Calu3 (cell line): ENCODE results near the gene RAB22A. TPM values are rescaled to one million over a fixed set of nuclear protein-coding genes. Genes with fewer than 3 reads are reported as not detected.
"Not testable (repeated sequence)": the region's sequence is repeated elsewhere in the genome, so short reads cannot be mapped to it uniquely, and the experiment has no call there.

ENCODE experiments used
- BruUV-seq: library from RNA; stranded (reverse); fragments of 400-500 nt; replicated peaks from 2 replicates; lab custom pipeline; 2021; lab: Mats Ljungman, UMichigan
- CTCF ChIA-PET: fragments of 300-600 bp; sonication (Branson Sonifier 250); formaldehyde crosslinking; loops from one replicate; lab custom pipeline; 2022; ENCODE audit warnings: antibody characterized with exemption; lab: Charles Lee
- DNase-seq: peaks from one replicate; pipeline ENCODE4 v3.0.0; 2022
- H3K27ac Mint-ChIP-seq: one replicate; pipeline ENCODE4 v1.8.0; 2022; ENCODE audit warnings: mixed read lengths; ENCODE audit not compliant: unreplicated experiment
- H3K27me3 Mint-ChIP-seq: one replicate; pipeline ENCODE4 v1.8.0; 2022; ENCODE audit warnings: mixed read lengths; ENCODE audit not compliant: unreplicated experiment
- H3K36me3 Mint-ChIP-seq: one replicate; pipeline ENCODE4 v1.8.0; 2022; ENCODE audit warnings: mild to moderate bottlenecking, moderate library complexity, mixed read lengths; ENCODE audit not compliant: insufficient read depth, unreplicated experiment
- H3K4me1 Mint-ChIP-seq: one replicate; pipeline ENCODE4 v1.8.0; 2022; ENCODE audit warnings: mild to moderate bottlenecking, low read depth, mixed read lengths; ENCODE audit not compliant: unreplicated experiment
- H3K4me3 Mint-ChIP-seq: one replicate; pipeline ENCODE4 v1.8.0; 2022; ENCODE audit warnings: mild to moderate bottlenecking, low read depth, moderate library complexity, mixed read lengths; ENCODE audit not compliant: unreplicated experiment
- H3K9me3 Mint-ChIP-seq: one replicate; pipeline ENCODE4 v1.8.0; 2022; ENCODE audit warnings: low read depth, mixed read lengths; ENCODE audit not compliant: unreplicated experiment
- intact Hi-C: fragments of 100-400 bp; cut with micrococcal nuclease; formaldehyde crosslinking; loops from one replicate; pipeline ENCODE4 v1.10.0; 2022; ENCODE audit not compliant: unreplicated experiment
- total RNA-seq: library from RNA; stranded (reverse); gene quantifications from 2 replicates; pipeline ENCODE4 v1.2.3, GENCODE V29; 2022
- TF ChIP-seq, protein P1 (sequence below): fragments of 200-600 bp; IDR thresholded peaks from one replicate; pipeline ENCODE4 v1.8.0; 2022; ENCODE audit warnings: antibody characterized with exemption; ENCODE audit not compliant: unreplicated experiment

RAB22A gene
- total RNA-seq, 1 experiment from 2014 or later: 29.0 TPM

DNA sequence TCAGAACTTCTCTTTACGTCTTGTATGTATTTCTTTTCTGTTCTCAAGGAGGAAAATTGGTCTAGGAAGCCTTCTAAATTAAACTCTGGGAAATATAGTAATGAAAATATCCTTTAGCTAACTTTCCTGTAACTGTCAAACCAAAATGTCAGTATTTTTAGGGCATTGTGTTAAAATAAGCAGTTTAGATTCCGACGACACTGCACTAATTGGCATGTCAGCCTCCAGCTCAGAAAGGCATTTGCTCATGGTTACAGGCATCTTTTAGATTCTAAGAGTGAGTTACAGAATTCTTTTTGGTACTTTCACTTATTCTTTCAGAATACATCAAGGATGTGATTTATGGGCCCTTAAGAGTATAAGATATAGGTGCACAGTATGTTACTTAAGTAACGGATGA, 53.5 kb downstream of the RAB22A start:
- no peak for DNase-seq
- Mint-ChIP-seq H3K36me3 (peaks cover 25% of the 10 kb centered on the region), H3K4me1 (no peaks in the 10 kb centered on the region), H3K4me3 (no peak overlapping the region), H3K27ac (no peak overlapping the region), H3K9me3 (no peaks in the 10 kb centered on the region), H3K27me3 (no peaks in the 10 kb centered on the region)
- CTCF ChIA-PET: no interaction called here
- no TSS peak for BruUV-seq
- TF ChIP-seq, protein P1, sequence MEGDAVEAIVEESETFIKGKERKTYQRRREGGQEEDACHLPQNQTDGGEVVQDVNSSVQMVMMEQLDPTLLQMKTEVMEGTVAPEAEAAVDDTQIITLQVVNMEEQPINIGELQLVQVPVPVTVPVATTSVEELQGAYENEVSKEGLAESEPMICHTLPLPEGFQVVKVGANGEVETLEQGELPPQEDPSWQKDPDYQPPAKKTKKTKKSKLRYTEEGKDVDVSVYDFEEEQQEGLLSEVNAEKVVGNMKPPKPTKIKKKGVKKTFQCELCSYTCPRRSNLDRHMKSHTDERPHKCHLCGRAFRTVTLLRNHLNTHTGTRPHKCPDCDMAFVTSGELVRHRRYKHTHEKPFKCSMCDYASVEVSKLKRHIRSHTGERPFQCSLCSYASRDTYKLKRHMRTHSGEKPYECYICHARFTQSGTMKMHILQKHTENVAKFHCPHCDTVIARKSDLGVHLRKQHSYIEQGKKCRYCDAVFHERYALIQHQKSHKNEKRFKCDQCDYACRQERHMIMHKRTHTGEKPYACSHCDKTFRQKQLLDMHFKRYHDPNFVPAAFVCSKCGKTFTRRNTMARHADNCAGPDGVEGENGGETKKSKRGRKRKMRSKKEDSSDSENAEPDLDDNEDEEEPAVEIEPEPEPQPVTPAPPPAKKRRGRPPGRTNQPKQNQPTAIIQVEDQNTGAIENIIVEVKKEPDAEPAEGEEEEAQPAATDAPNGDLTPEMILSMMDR: no peak
- intact Hi-C loops: no loop called here

DNA sequence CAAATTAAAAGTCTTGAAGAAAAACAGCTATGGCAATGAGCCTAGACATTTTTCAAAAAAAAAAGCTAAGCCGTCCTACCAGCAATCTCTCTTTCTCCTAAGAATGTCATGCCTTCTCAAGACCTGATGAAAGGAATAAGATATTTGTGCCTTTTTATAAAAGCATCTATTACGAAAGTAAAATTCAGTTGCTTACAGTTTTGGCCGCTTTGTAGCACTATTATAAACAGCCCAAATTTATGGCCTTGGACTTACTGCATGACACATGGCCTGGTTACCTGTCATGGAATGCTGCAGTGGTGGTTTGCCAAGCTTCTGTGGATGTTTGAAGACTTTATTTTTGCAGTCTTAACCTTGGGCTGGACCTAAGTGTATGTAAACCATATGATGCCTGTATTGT, 57.4 kb downstream of the RAB22A start:
- Mint-ChIP-seq H3K36me3 (peaks cover 15% of the 10 kb centered on the region), H3K27ac (no peak overlapping the region), H3K27me3 (no peaks in the 10 kb centered on the region), H3K4me3 (no peak overlapping the region), H3K4me1 (no peaks in the 10 kb centered on the region), H3K9me3 (no peaks in the 10 kb centered on the region)
- TF ChIP-seq, protein P1: no peak
- CTCF ChIA-PET: no interaction called here
- no TSS peak for BruUV-seq
- DNase-seq: no peak
- intact Hi-C loops: no loop called here

DNA sequence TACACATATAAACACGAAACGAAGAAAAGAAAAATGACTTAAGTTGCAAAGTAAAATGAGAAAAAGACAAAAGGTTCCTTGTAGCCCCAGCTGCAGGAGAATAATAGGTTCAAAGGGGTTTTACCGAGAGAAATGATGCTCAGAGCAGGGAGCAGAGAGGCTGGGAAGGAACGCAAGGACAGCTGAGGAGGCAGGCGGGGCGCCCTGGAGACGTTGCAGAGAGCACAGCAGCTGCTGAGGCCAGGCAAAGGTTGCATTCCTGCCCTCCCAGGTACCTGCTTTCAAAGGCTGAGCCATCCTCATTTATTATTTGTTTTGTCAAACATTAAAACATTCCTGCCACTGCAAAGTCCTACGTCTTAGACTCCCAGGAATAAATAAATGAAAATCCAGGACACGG, 63.3 kb downstream of the RAB22A start:
- BruUV-seq: no TSS peak
- Mint-ChIP-seq H3K9me3 (no peaks in the 10 kb centered on the region), H3K36me3 (no peaks in the 10 kb centered on the region), H3K27me3 (peaks cover 40% of the 10 kb centered on the region), H3K27ac (no peak overlapping the region), H3K4me1 (no peaks in the 10 kb centered on the region), H3K4me3 (no peak overlapping the region)
- CTCF ChIA-PET: no interaction called here
- intact Hi-C loops: no loop called here
- TF ChIP-seq, protein P1: no peak
- no peak for DNase-seq

- H3K36me3 Mint-ChIP-seq, H3K4me3 Mint-ChIP-seq, H3K9me3 Mint-ChIP-seq, intact Hi-C loops, BruUV-seq, CTCF ChIA-PET, DNase-seq, H3K27ac Mint-ChIP-seq, H3K4me1 Mint-ChIP-seq: not testable (repeated sequence)
- H3K27me3 Mint-ChIP-seq: peaks cover 45% of the 10 kb centered on the region
Observed at GRCh38 chr20:58373296-58373695, 63.8 kb downstream of the RAB22A start.

DNA sequence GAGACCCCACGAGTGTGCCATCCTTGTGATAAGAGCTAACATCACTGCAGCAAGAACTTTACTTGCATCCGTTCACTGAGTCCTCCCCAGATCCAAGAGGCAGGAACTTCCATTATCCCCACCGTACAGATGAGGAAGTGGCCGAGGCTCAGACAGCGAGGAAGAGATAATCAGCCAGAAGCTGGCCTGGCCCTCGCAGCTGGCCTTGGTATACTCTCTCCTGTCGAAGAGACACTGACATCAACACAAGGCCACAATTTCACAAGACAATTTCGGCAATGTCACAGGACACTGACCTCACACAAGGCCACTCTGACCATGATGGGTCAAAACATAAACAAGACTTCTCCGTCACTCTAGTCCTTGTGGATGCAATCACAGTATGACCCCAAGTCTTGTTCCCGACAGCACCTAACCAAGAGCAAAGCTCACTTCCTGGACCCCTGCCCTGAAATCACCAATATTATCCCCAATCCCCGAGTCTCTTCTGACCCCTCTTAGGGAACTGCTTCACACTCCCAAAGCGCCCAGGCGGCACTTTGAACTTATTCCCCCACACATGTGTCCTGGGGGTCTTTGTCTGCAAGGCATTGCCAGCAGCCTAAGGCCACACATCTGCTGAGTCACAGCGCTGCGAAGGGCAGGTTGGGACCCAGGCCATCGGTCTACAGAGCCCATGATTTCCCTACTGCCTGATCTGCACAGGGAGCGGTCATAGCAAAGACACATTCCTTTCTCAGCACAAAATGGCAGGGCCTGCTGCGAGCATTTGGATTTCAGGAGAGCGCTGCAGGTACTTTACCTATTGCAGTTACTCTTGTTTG, 64.7 kb downstream of the RAB22A start:
- Mint-ChIP-seq H3K27ac (no peak overlapping the region), H3K36me3 (no peaks in the 10 kb centered on the region), H3K27me3 (peaks cover 55% of the 10 kb centered on the region), H3K4me1 (no peaks in the 10 kb centered on the region), H3K9me3 (no peaks in the 10 kb centered on the region), H3K4me3 (no peak overlapping the region)
- no TSS peak for BruUV-seq
- TF ChIP-seq, protein P1: no peak
- intact Hi-C loops: no loop called here
- CTCF ChIA-PET: interaction anchor here (0.6 kb wide), 2 partner anchors 9 to 15 kb away, joined by 6 to 7 read pairs; no protein-coding TSS in a partner anchor
- no peak for DNase-seq
